Activated CD8-positive, alpha-beta T cell treated with anti-CD3 and anti-CD28 coated beads for 36 hours (primary cell): ENCODE measurements around the gene ZNF322. TPM values are rescaled to one million over a fixed set of nuclear protein-coding genes. Genes with fewer than 3 reads are reported as not detected.

ENCODE experiments used
- ATAC-seq: fragments of 200-7000 bp; cut with Tn5 transposase; one replicate; pipeline ENCODE4 v1.10.0; 2021; ENCODE audit warnings: mild to moderate bottlenecking, moderate library complexity
- CTCF ChIA-PET: fragments of 350-600 bp; sonication (Branson Sonifier 250); formaldehyde crosslinking; loops from one replicate; lab custom pipeline; 2021; ENCODE audit warnings: antibody characterized with exemption; lab: Charles Lee
- POLR2A ChIA-PET: fragments of 350-600 bp; sonication (Branson Sonifier 250); formaldehyde crosslinking; loops from one replicate; lab custom pipeline; 2021; ENCODE audit warnings: antibody characterized with exemption; lab: Charles Lee
- DNase-seq: peaks from one replicate; pipeline ENCODE4 v3.0.0-alpha.2; 2020
- H3K27ac Mint-ChIP-seq: one replicate; pipeline ENCODE4 v1.8.0; 2021; ENCODE audit warnings: mild to moderate bottlenecking, mixed read lengths
- H3K27me3 Mint-ChIP-seq: one replicate; pipeline ENCODE4 v1.8.0; 2021; ENCODE audit warnings: mixed read lengths
- H3K36me3 Mint-ChIP-seq: one replicate; pipeline ENCODE4 v1.8.0; 2021; ENCODE audit warnings: low read depth, mixed read lengths
- H3K4me1 Mint-ChIP-seq: one replicate; pipeline ENCODE4 v1.8.0; 2021; ENCODE audit warnings: low read depth, mixed read lengths
- H3K4me3 Mint-ChIP-seq: one replicate; pipeline ENCODE4 v1.8.0; 2021; ENCODE audit warnings: mild to moderate bottlenecking, moderate library complexity, mixed read lengths
- H3K9me3 Mint-ChIP-seq: one replicate; pipeline ENCODE4 v1.8.0; 2021; ENCODE audit warnings: mixed read lengths
- intact Hi-C: fragments of 100-400 bp; cut with micrococcal nuclease; formaldehyde crosslinking; loops from one replicate; pipeline ENCODE4 v1.10.0; 2022
- total RNA-seq, 2 experiments: library from RNA; stranded (reverse); gene quantifications; one replicate each; pipeline ENCODE4 v1.2.3, GENCODE V29; 2021
- TF ChIP-seq, protein P1 (sequence below): fragments of 200-600 bp; IDR thresholded peaks from one replicate; pipeline ENCODE4 v1.8.0; 2022; ENCODE audit warnings: antibody characterized with exemption, mild to moderate bottlenecking

ZNF322 gene
- total RNA-seq, 2 experiments from 2014 or later: 7.7 to 9.3 TPM

DNA sequence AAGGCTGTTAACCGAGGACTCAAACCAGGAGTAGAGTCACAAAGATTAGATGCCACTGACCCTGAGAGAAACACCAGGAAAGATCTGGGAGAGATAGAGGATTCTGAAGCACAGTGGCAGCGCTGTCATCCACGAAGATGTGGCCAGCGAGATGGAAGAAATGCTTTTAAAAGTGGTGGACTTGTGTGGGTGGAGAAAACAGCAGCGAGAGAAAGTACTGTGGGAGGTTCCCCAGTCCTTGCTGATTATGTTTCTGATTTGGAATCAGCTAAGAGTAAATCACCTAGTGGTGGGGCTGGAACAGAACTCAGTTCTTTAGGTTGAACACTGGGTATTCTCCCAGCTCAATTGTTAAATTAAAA is 435 bp upstream of the ZNF322 start:
- H3K27ac Mint-ChIP-seq: peak overlapping the region; percentile 50
- TF ChIP-seq, protein P1, sequence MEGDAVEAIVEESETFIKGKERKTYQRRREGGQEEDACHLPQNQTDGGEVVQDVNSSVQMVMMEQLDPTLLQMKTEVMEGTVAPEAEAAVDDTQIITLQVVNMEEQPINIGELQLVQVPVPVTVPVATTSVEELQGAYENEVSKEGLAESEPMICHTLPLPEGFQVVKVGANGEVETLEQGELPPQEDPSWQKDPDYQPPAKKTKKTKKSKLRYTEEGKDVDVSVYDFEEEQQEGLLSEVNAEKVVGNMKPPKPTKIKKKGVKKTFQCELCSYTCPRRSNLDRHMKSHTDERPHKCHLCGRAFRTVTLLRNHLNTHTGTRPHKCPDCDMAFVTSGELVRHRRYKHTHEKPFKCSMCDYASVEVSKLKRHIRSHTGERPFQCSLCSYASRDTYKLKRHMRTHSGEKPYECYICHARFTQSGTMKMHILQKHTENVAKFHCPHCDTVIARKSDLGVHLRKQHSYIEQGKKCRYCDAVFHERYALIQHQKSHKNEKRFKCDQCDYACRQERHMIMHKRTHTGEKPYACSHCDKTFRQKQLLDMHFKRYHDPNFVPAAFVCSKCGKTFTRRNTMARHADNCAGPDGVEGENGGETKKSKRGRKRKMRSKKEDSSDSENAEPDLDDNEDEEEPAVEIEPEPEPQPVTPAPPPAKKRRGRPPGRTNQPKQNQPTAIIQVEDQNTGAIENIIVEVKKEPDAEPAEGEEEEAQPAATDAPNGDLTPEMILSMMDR: peak; percentile 25
- ATAC-seq (peak; percentile 59), DNase-seq (peak; percentile 21)
- ChIA-PET CTCF (interaction anchor here (1.1 to 1.4 kb wide), 2 partner anchors 64 to 419 kb away, joined by 4 to 6 read pairs; partner anchors contain the start of gene ABT1), POLR2A (no interaction called here)
- peak overlapping the region; percentile 75 for H3K4me3 Mint-ChIP-seq
- peaks cover 19% of the 10 kb centered on the region for H3K36me3 Mint-ChIP-seq
- H3K27me3 Mint-ChIP-seq: peaks cover 24% of the 10 kb centered on the region
- intact Hi-C loops: no loop called here
- H3K4me1 Mint-ChIP-seq: peaks cover 28% of the 10 kb centered on the region
- H3K9me3 Mint-ChIP-seq: no peaks in the 10 kb centered on the region

DNA sequence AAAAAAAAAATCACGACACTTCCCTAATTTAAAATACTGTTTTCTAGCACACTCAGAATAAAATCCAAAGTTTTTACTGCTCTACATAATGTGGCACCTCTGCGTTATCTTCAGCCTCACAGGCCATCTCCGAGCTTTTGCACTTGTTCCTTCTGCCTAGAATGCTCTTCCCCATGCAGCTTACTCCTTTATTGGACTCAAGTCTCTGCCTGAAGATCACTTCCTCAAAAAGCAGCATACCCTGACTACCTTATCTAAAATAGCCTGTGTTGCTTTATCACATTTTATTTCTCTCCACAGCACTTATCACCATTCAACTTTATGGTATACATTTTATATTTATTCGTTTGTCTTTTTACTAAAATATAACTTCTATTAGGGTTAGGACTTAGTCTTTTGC is 2.3 kb downstream of the ZNF322 start:
- TF ChIP-seq, protein P1: no peak
- POLR2A ChIA-PET: no interaction called here
- Mint-ChIP-seq H3K9me3 (no peaks in the 10 kb centered on the region), H3K36me3 (peaks cover 35% of the 10 kb centered on the region), H3K4me1 (peaks cover 30% of the 10 kb centered on the region), H3K4me3 (no peak overlapping the region), H3K27me3 (peaks cover 7% of the 10 kb centered on the region), H3K27ac (no peak overlapping the region)
- DNase-seq: no peak
- intact Hi-C loops: no loop called here
- no peak for ATAC-seq
- CTCF ChIA-PET: interaction anchor here (0.6 kb wide), 1 partner anchor 10 kb away, joined by 3 read pairs; no protein-coding TSS in a partner anchor

GRCh38 chr6:26653007-26653406 is 6.5 kb downstream of the ZNF322 start:
- ChIA-PET POLR2A (no interaction called here), CTCF (no interaction called here)
- no peak overlapping the region for H3K27ac Mint-ChIP-seq
- H3K27me3 Mint-ChIP-seq: no peaks in the 10 kb centered on the region
- peaks cover 9% of the 10 kb centered on the region for H3K9me3 Mint-ChIP-seq
- H3K4me3 Mint-ChIP-seq: no peak overlapping the region
- ATAC-seq (no peak), DNase-seq (no peak)
- TF ChIP-seq, protein P1: no peak
- peaks cover 59% of the 10 kb centered on the region for H3K36me3 Mint-ChIP-seq
- H3K4me1 Mint-ChIP-seq: peaks cover 26% of the 10 kb centered on the region
- intact Hi-C loops: no loop called here

DNA sequence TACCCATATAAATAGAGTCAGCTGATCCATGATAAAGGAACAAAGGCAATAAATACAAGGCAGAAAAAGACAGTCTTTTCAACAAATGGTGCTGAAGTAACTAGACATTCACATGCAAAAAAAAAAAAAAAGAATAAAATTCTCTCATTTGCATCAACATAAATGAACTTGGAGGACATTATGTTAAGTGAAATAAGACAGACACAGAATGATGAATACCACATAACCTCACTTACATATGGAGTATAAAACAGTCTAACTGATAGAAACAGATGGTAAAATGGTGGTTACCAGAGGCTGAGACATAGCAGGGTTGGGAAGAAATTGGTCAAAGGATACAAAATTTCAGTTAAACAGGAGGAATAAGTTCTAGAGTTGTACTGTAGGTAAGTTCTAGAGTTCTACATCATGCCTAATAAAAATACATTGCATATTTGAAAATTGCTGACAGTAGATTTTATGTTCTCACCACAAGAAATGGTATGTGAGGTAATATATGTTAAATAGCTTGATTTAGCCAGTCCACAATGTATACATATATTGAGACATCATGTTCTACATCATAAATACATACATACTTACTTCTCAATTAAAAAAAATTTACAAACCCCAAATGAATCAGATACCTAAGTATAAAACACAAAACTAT is 8.3 kb downstream of the ZNF322 start:
- ATAC-seq (no peak), DNase-seq (no peak)
- H3K36me3 Mint-ChIP-seq: peaks cover 55% of the 10 kb centered on the region
- H3K4me1 Mint-ChIP-seq: peaks cover 17% of the 10 kb centered on the region
- TF ChIP-seq, protein P1: no peak
- ChIA-PET POLR2A (no interaction called here), CTCF (no interaction called here)
- peaks cover 10% of the 10 kb centered on the region for H3K9me3 Mint-ChIP-seq
- no peak overlapping the region for H3K27ac Mint-ChIP-seq
- H3K4me3 Mint-ChIP-seq: no peak overlapping the region
- intact Hi-C loops: no loop called here
- no peaks in the 10 kb centered on the region for H3K27me3 Mint-ChIP-seq

DNA sequence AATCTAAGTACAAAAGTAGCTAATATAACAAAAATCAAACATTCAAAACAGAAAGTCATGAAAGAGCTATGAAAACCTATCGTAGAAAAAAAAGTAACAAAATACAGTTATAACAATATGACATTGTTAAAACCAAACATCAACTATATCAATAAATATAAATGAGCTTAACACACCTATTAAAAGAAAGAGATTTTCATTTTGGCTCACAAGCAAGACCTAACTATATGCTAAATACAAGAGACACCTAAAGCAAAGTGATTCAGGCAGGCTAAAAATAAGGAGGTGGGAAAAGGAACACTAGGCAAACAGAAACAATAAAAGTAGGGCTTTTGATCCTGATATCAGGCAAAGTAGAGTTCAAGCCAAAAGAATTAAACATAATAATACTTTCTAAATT is 13.5 kb downstream of the ZNF322 start:
- DNase-seq (no peak), ATAC-seq (no peak)
- no peak overlapping the region for H3K27ac Mint-ChIP-seq
- ChIA-PET CTCF (no interaction called here), POLR2A (interaction anchor here (0.6 kb wide), 1 partner anchor 108 kb away, joined by 3 read pairs; no protein-coding TSS in a partner anchor)
- H3K4me1 Mint-ChIP-seq: peaks cover 3% of the 10 kb centered on the region
- H3K4me3 Mint-ChIP-seq: no peak overlapping the region
- H3K27me3 Mint-ChIP-seq: no peaks in the 10 kb centered on the region
- intact Hi-C loops: no loop called here
- H3K9me3 Mint-ChIP-seq: peaks cover 19% of the 10 kb centered on the region
- H3K36me3 Mint-ChIP-seq: peaks cover 60% of the 10 kb centered on the region
- TF ChIP-seq, protein P1: no peak
